Keratinocyte (primary cell): ENCODE data around the gene TMEM187. TPM values are rescaled to one million over a fixed set of nuclear protein-coding genes. Genes with fewer than 3 reads are reported as not detected.
A peak's percentile ranks its signal among the peaks of the same experiment; 100 is the strongest.

ENCODE experiments used
- DNase-seq: peaks from one replicate; pipeline ENCODE4 v3.0.0-alpha.2; 2011; ENCODE audit warnings: low read depth, missing footprints, low spot score
- FAIRE-seq: peaks from 2 replicates; lab custom pipeline; 2011; peaks lifted over from hg19 to GRCh38; lab: Jason Lieb, UNC
- H2AFZ ChIP-seq: 2 replicates; pipeline ENCODE4 v1.6.0; 2012; ENCODE audit warnings: low read length, control low read depth, inconsistent platforms; ENCODE audit not compliant: control insufficient read depth
- H3K27ac ChIP-seq: 2 replicates; pipeline ENCODE4 v1.5.1; 2011; ENCODE audit warnings: low read length; ENCODE audit not compliant: control insufficient read depth, insufficient read depth
- H3K27me3 ChIP-seq: 3 replicates; pipeline ENCODE4 v1.6.0; 2011; ENCODE audit warnings: low read length; ENCODE audit not compliant: control insufficient read depth, insufficient read depth; ENCODE audit errors: extremely low read depth
- H3K36me3 ChIP-seq, 2 experiments: 2 replicates in 1 of 2; 3 replicates in 1 of 2; pipeline ENCODE4 v1.5.1; 2011; ENCODE audit warnings: low read length in 2 of 2, mild to moderate bottlenecking in 1 of 2; ENCODE audit not compliant: control insufficient read depth in 2 of 2, insufficient read depth in 2 of 2; ENCODE audit errors: extremely low read depth in 1 of 2
- H3K4me1 ChIP-seq: 3 replicates; pipeline ENCODE4 v1.5.1; 2011; ENCODE audit warnings: low read length; ENCODE audit not compliant: control insufficient read depth, insufficient read depth; ENCODE audit errors: extremely low read depth
- H3K4me2 ChIP-seq: 3 replicates; pipeline ENCODE4 v1.6.0; 2011; ENCODE audit warnings: low read depth, low read length; ENCODE audit not compliant: control insufficient read depth, insufficient read depth; ENCODE audit errors: extremely low read depth
- H3K4me3 ChIP-seq, 3 experiments: fragments of 200-600 bp in 1 of 3; sonication (generic) in 1 of 3; 2 replicates in 2 of 3; 3 replicates in 1 of 3; pipeline ENCODE4 v1.5.1; 2011 to 2016; ENCODE audit warnings: low read length in 3 of 3, mild to moderate bottlenecking in 3 of 3, control low read depth in 2 of 3, inconsistent platforms in 1 of 3, low read depth in 1 of 3, mixed read lengths in 1 of 3, mixed run types in 1 of 3, moderate library complexity in 1 of 3; ENCODE audit not compliant: control insufficient read depth in 2 of 3, insufficient read depth in 2 of 3; ENCODE audit errors: extremely low read depth in 1 of 3
- H3K79me2 ChIP-seq: 2 replicates; pipeline ENCODE4 v1.6.0; 2012; ENCODE audit warnings: low read length; ENCODE audit not compliant: control insufficient read depth, insufficient read depth
- H3K9ac ChIP-seq: 3 replicates; pipeline ENCODE4 v1.6.0; 2011; ENCODE audit warnings: low read length; ENCODE audit not compliant: control insufficient read depth, insufficient read depth; ENCODE audit errors: extremely low read depth
- H3K9me1 ChIP-seq: 3 replicates; pipeline ENCODE4 v1.6.0; 2011; ENCODE audit warnings: low read length; ENCODE audit not compliant: control insufficient read depth, insufficient read depth; ENCODE audit errors: extremely low read depth
- H3K9me3 ChIP-seq: 2 replicates; pipeline ENCODE4 v1.5.1; 2012; ENCODE audit warnings: low read depth, low read length; ENCODE audit not compliant: control insufficient read depth
- H4K20me1 ChIP-seq: 3 replicates; pipeline ENCODE4 v1.6.0; 2011; ENCODE audit warnings: low read length; ENCODE audit not compliant: control insufficient read depth, insufficient read depth; ENCODE audit errors: extremely low read depth
- EZH2 ChIP-seq: IDR thresholded peaks from one replicate; pipeline ENCODE4 v1.6.1; 2012; ENCODE audit warnings: inconsistent platforms, mild to moderate bottlenecking, low read length, moderate library complexity
- dilution Hi-C: fragments of 300-500 bp; cut with MboI; formaldehyde crosslinking; loops from one replicate; pipeline ENCODE4 v1.7.0; 2020; ENCODE audit warnings: low sequenced_read_pairs; ENCODE audit not compliant: extremely low pct_ligation_motif_present
- polyA plus RNA-seq, 5 experiments: library from polyadenylated mRNA; depleted of rRNA in 3 of 5; stranded (reverse) in 3 of 5; stranded (forward) in 1 of 5; unstranded in 1 of 5; fragments of >200 nt; gene quantifications; 1 replicate in 1 of 5; 2 replicates in 3 of 5; 3 replicates in 1 of 5; pipeline versions ENCODE4 v1.2.1 to v1.2.3, GENCODE V29; 2011 to 2012; ENCODE audit warnings: missing spikeins in 2 of 5, low read depth in 1 of 5, low replicate concordance in 1 of 5
- TF ChIP-seq, protein P1 (sequence below), 3 experiments: IDR thresholded peaks in 1 of 3; conservative IDR thresholded peaks in 1 of 3; optimal IDR thresholded peaks in 1 of 3; 2 replicates in 2 of 3; 3 replicates in 1 of 3; pipeline versions ENCODE3 to v1.5.1; 2011; ENCODE audit warnings: low read length in 3 of 3, mild to moderate bottlenecking in 3 of 3, moderate library complexity in 2 of 3, control low read depth in 1 of 3, inconsistent platforms in 1 of 3; ENCODE audit not compliant: insufficient read depth in 2 of 3; ENCODE audit errors: extremely low read depth in 1 of 3

The TMEM187 gene
- polyA plus RNA-seq, 1 donor (not counting 4 experiments of a cell fraction or from before 2014, with no cell fraction given) = 6.6 TPM

GRCh38 chrX:154020536-154021115, 48.1 kb downstream of the TMEM187 start:
- DNase-seq (no peak), FAIRE-seq (no peak)
- H2AFZ ChIP-seq = no peak overlapping the region
- peak overlapping the region; percentile 85 for H3K4me2 ChIP-seq
- TF ChIP-seq, protein P1, sequence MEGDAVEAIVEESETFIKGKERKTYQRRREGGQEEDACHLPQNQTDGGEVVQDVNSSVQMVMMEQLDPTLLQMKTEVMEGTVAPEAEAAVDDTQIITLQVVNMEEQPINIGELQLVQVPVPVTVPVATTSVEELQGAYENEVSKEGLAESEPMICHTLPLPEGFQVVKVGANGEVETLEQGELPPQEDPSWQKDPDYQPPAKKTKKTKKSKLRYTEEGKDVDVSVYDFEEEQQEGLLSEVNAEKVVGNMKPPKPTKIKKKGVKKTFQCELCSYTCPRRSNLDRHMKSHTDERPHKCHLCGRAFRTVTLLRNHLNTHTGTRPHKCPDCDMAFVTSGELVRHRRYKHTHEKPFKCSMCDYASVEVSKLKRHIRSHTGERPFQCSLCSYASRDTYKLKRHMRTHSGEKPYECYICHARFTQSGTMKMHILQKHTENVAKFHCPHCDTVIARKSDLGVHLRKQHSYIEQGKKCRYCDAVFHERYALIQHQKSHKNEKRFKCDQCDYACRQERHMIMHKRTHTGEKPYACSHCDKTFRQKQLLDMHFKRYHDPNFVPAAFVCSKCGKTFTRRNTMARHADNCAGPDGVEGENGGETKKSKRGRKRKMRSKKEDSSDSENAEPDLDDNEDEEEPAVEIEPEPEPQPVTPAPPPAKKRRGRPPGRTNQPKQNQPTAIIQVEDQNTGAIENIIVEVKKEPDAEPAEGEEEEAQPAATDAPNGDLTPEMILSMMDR (optimal IDR thresholded peaks at IDR 0.05 in 1 of 3, IDR thresholded peaks at IDR 0.05 in 1 of 3, conservative IDR thresholded peaks at IDR 0.05 in 1 of 3; ENCODE audit: extremely low read depth in 1 of 3, insufficient read depth in 2 of 3, low read length in 3 of 3) = no peak
- no peak for TF ChIP-seq EZH2
- no peaks in the 10 kb centered on the region for H3K9me1 ChIP-seq
- H3K4me3 ChIP-seq = peak overlapping the region; percentile 40 to 62 (median 49)
- no peaks in the 10 kb centered on the region for H4K20me1 ChIP-seq
- peaks cover 22% of the 10 kb centered on the region for H3K79me2 ChIP-seq
- dilution Hi-C loops = no loop called here
- H3K4me1 ChIP-seq = peaks cover 21% of the 10 kb centered on the region
- peak overlapping the region; percentile 85 for H3K9ac ChIP-seq
- no peaks in the 10 kb centered on the region for H3K27me3 ChIP-seq
- no peaks in the 10 kb centered on the region for H3K9me3 ChIP-seq
- peak overlapping the region; percentile 69 for H3K27ac ChIP-seq
- peaks cover 0 to 4% of the 10 kb centered on the region in 2 experiments for H3K36me3 ChIP-seq

- DNase-seq = no peak
- Histone ChIP-seq H2AFZ (no peak overlapping the region), H3K36me3 (peaks cover 0 to 4% of the 10 kb centered on the region in 2 experiments), H3K9ac (no peak overlapping the region), H3K4me2 (peak overlapping the region; percentile 85), H3K9me1 (no peaks in the 10 kb centered on the region), H3K27me3 (no peaks in the 10 kb centered on the region), H3K4me3 (no peak overlapping the region), H4K20me1 (no peaks in the 10 kb centered on the region), H3K4me1 (peaks cover 24% of the 10 kb centered on the region), H3K9me3 (no peaks in the 10 kb centered on the region), H3K27ac (peak overlapping the region; percentile 69), H3K79me2 (peaks cover 22% of the 10 kb centered on the region)
- no peak for TF ChIP-seq EZH2
- TF ChIP-seq, protein P1 (optimal IDR thresholded peaks at IDR 0.05 in 1 of 3, IDR thresholded peaks at IDR 0.05 in 1 of 3, conservative IDR thresholded peaks at IDR 0.05 in 1 of 3; ENCODE audit: extremely low read depth in 1 of 3, insufficient read depth in 2 of 3, low read length in 3 of 3) = no peak
- dilution Hi-C loops = no loop called here
- FAIRE-seq = no peak
These were observed 48.6 kb downstream of the TMEM187 start for GRCh38 chrX:154021131-154021611.
